Upper lobe of left lung (tissue), 6 donors: ENCODE measurements around the gene FLNC. TPM values are rescaled to one million over a fixed set of nuclear protein-coding genes. Genes with fewer than 3 reads are reported as not detected.
A peak's percentile ranks its signal among the peaks of the same experiment; 100 is the strongest.

ENCODE experiments used
- ATAC-seq, 2 donors: fragments of 200-7000 bp; cut with Tn5 transposase; one replicate each; pipeline ENCODE4 v1.9.1; 2022; ENCODE audit warnings: mild to moderate bottlenecking in 2 of 2, moderate library complexity in 2 of 2; ENCODE audit not compliant: low FRiP score in 2 of 2
- DNase-seq, 2 donors: peaks; one replicate each; pipeline ENCODE4 v3.0.0-alpha.2; 2019 to 2020
- H3K27ac ChIP-seq, 4 donors: fragments of 200-600 bp; sonication (generic); one replicate each; pipeline ENCODE4 v1.5.1; 2016 to 2019
- H3K27me3 ChIP-seq, 4 donors: fragments of 200-600 bp; sonication (generic); one replicate each; pipeline ENCODE4 v1.5.1; 2017 to 2019
- H3K36me3 ChIP-seq, 4 donors: fragments of 200-600 bp; sonication (generic); one replicate each; pipeline ENCODE4 v1.5.1; 2016 to 2019
- H3K4me1 ChIP-seq, 4 donors: fragments of 200-600 bp; sonication (generic); one replicate each; pipeline ENCODE4 v1.5.1; 2018 to 2019
- H3K4me3 ChIP-seq, 4 donors: fragments of 200-600 bp; sonication (generic); one replicate each; pipeline ENCODE4 v1.5.1; 2017 to 2019; ENCODE audit warnings: mild to moderate bottlenecking in 2 of 4, moderate library complexity in 1 of 4
- H3K9me3 ChIP-seq, 4 donors: fragments of 200-600 bp; sonication (generic); one replicate each; pipeline ENCODE4 v1.5.1; 2018 to 2019
- EP300 ChIP-seq, 4 donors: sonication (generic); formaldehyde crosslinking; IDR thresholded peaks; one replicate each; pipeline ENCODE4 v1.5.1; 2017; ENCODE audit warnings: antibody characterized with exemption in 4 of 4, control low read depth in 2 of 4
- POLR2A ChIP-seq, 4 donors: fragments of 450-650 bp; IDR thresholded peaks; one replicate each; pipeline ENCODE4 v1.5.1; 2016 to 2017; ENCODE audit warnings: antibody characterized with exemption in 4 of 4, mild to moderate bottlenecking in 2 of 4
- POLR2AphosphoS5 ChIP-seq, 2 donors: sonication (generic); formaldehyde crosslinking; IDR thresholded peaks; one replicate each; pipeline ENCODE4 v1.5.1; 2017; ENCODE audit warnings: antibody characterized with exemption in 2 of 2
- WGBS, 2 donors: methylation state at CpG; one replicate each; pipeline ENCODE4 v1.1.5; 2017 to 2018; 5-methylcytosine and 5-hydroxymethylcytosine counted together
- total RNA-seq, 6 donors: library from RNA; depleted of rRNA in 4 of 6; stranded (reverse); fragments of >200 nt in 4 of 6; gene quantifications; one replicate each; pipeline versions ENCODE4 v1.1.0 to v1.2.1, GENCODE V29; 2016 to 2021
- TF ChIP-seq, protein P1 (sequence below), 6 experiments: fragments of 450-650 bp in 4 of 6; fragments of 200-600 bp in 2 of 6; sonication (generic) in 2 of 6; IDR thresholded peaks; one replicate each; pipeline ENCODE4 v1.5.1; 2016 to 2019; ENCODE audit warnings: antibody characterized with exemption in 6 of 6
- donor health status: DM: no; HTN: no; CAD: no; lungs with moderate emphysema.
- donor health status: DM: no; HTN: yes; CAD: no; lungs with severe emphysema.

Gene FLNC
- 10 to 100 TPM in 1 of 6 donors, 1 to 10 TPM in 5; 2.1 to 19.6 (median 4.9) TPM for total RNA-seq

DNA sequence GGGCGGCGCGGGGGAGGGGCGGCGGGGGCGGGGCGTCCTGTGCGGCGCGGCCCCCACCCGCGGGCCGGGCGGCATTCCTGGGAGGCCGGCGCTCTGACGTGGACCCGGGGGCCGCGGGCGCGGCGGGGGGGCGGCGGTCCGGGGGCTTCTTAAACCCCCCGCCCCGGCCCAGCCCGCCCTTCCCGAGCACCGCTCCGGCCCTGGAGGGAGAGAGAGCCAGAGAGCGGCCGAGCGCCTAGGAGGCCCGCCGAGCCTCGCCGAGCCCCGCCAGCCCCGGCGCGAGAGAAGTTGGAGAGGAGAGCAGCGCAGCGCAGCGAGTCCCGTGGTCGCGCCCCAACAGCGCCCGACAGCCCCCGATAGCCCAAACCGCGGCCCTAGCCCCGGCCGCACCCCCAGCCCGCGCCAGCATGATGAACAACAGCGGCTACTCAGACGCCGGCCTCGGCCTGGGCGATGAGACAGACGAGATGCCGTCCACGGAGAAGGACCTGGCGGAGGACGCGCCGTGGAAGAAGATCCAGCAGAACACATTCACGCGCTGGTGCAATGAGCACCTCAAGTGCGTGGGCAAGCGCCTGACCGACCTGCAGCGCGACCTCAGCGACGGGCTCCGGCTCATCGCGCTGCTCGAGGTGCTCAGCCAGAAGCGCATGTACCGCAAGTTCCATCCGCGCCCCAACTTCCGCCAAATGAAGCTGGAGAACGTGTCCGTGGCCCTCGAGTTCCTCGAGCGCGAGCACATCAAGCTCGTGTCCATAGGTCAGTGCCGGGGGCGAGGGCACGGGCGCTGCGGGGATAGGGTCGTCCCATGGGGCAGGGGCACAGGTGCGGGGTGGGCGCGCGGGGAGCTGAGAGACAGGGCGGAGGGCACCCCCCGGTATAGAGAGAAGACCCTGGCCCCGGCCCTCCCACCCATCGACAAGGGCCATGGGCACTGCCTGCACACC is at the start of gene FLNC:
FLNC (plus strand) TSS at position 176 of the 947 bp plus-strand sequence; CDS start at position 408, 232 bp downstream.
- H3K27ac ChIP-seq, result peak within 1 kb of the TSS in 2 of 4 donors; percentile 21 to 64
- H3K36me3 ChIP-seq, result no peaks in the 10 kb centered on the region
- H3K4me1 ChIP-seq, result peaks cover 20 to 45% (median 28%) of the 10 kb centered on the region in 4 donors
- H3K4me3 ChIP-seq, result peak within 1 kb of the TSS in 3 of 4 donors; percentile 38 to 47 (median 45)
- WGBS, 2 donors, result 0 to 4% methylated on average over 14 to 31 of the region's 109 CpGs
- peak; percentile 4 to 50 for ATAC-seq
- no peak for TF ChIP-seq EP300 (IDR thresholded peaks at IDR 0.05)
- TF ChIP-seq, protein P1, sequence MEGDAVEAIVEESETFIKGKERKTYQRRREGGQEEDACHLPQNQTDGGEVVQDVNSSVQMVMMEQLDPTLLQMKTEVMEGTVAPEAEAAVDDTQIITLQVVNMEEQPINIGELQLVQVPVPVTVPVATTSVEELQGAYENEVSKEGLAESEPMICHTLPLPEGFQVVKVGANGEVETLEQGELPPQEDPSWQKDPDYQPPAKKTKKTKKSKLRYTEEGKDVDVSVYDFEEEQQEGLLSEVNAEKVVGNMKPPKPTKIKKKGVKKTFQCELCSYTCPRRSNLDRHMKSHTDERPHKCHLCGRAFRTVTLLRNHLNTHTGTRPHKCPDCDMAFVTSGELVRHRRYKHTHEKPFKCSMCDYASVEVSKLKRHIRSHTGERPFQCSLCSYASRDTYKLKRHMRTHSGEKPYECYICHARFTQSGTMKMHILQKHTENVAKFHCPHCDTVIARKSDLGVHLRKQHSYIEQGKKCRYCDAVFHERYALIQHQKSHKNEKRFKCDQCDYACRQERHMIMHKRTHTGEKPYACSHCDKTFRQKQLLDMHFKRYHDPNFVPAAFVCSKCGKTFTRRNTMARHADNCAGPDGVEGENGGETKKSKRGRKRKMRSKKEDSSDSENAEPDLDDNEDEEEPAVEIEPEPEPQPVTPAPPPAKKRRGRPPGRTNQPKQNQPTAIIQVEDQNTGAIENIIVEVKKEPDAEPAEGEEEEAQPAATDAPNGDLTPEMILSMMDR (IDR thresholded peaks at IDR 0.05), result no peak
- TF ChIP-seq POLR2A (IDR thresholded peaks at IDR 0.05), result no peak
- no peak for TF ChIP-seq POLR2AphosphoS5 (IDR thresholded peaks at IDR 0.05)
- peaks cover 0 to 39% (median 18%) of the 10 kb centered on the region in 4 donors for H3K27me3 ChIP-seq
- H3K9me3 ChIP-seq, result no peaks in the 10 kb centered on the region
- peak in 1 of 2 donors; percentile 91 for DNase-seq

- TF ChIP-seq EP300 (IDR thresholded peaks at IDR 0.05) (no peak), POLR2AphosphoS5 (IDR thresholded peaks at IDR 0.05) (no peak), POLR2A (IDR thresholded peaks at IDR 0.05) (no peak)
- TF ChIP-seq, protein P1 (IDR thresholded peaks at IDR 0.05), result no peak
- peak in 1 of 2 donors; percentile 84 for ATAC-seq
- no peak overlapping the region for H3K4me3 ChIP-seq
These were observed 49.1 kb upstream of the FLNC start for GRCh38 chr7:128781126-128781525.

GRCh38 chr7:128781851-128782250 is 48.4 kb upstream of the FLNC start:
- WGBS, 2 donors, result 76 to 78% methylated on average over 3 of the region's 3 CpGs
- ATAC-seq, result peak in 1 of 2 donors; percentile 20

More at GRCh38 chr7:128781126-128781525, 49.1 kb upstream of the FLNC start:
- no peak for DNase-seq
- Histone ChIP-seq H3K9me3 (peaks cover 0 to 5% (median 2%) of the 10 kb centered on the region in 4 donors), H3K36me3 (no peaks in the 10 kb centered on the region), H3K27ac (no peak overlapping the region), H3K27me3 (no peaks in the 10 kb centered on the region), H3K4me1 (no peaks in the 10 kb centered on the region)
- 69 to 86% methylated on average over 2 to 5 of the region's 5 CpGs for WGBS, 2 donors

DNA sequence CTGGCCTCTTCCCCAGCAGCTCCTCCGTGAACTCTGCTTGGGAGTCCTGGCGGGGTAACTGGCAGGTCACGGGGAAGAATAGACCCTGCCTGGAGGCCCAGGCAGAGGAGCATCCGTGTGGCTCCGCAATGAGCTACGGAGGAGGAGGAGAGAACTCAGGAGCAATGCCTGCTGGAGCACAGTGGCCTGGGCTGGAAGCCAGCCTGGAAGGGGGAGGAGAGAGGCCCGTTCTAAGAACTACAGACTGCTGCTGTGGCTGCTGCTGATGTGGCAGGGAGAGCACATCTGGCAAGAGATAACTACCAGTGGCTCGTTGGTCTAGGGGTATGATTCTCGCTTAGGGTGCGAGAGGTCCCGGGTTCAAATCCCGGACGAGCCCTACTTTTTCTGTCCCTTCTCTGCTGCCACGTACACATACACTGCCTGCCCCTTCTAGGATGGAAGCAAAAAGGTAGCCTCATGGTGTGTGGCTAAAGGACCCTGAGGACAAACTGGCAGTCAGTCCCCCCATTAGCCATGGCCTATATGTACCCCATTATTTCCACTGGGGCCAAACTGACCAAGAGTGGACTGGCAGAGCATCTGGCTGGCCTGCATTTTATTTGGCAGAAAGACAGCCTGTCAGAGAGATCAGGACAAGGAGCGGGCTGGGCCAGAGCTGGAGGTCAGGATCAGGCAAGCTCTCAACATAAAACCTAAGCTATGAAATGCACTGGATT is 46.9 kb upstream of the FLNC start:
- Histone ChIP-seq H3K4me1 (no peaks in the 10 kb centered on the region), H3K27me3 (no peaks in the 10 kb centered on the region), H3K9me3 (peaks cover 0 to 3% (median 0%) of the 10 kb centered on the region in 4 donors), H3K4me3 (no peak overlapping the region), H3K27ac (no peak overlapping the region), H3K36me3 (no peaks in the 10 kb centered on the region)
- DNase-seq, result no peak
- 50 to 75% methylated on average over 13 to 15 of the region's 15 CpGs for WGBS, 2 donors
- peak in 1 of 2 donors; percentile 80 for ATAC-seq
- TF ChIP-seq POLR2A (IDR thresholded peaks at IDR 0.05), result no peak
- TF ChIP-seq, protein P1 (IDR thresholded peaks at IDR 0.05), result no peak
- no peak for TF ChIP-seq POLR2AphosphoS5 (IDR thresholded peaks at IDR 0.05)
- no peak for TF ChIP-seq EP300 (IDR thresholded peaks at IDR 0.05)

More at GRCh38 chr7:128781851-128782250, 48.4 kb upstream of the FLNC start:
- Histone ChIP-seq H3K4me3 (no peak overlapping the region), H3K36me3 (no peaks in the 10 kb centered on the region), H3K27me3 (no peaks in the 10 kb centered on the region), H3K27ac (no peak overlapping the region), H3K4me1 (no peaks in the 10 kb centered on the region), H3K9me3 (peaks cover 0 to 5% (median 2%) of the 10 kb centered on the region in 4 donors)
- TF ChIP-seq, protein P1 (IDR thresholded peaks at IDR 0.05), result no peak
- TF ChIP-seq EP300 (IDR thresholded peaks at IDR 0.05) (no peak), POLR2A (IDR thresholded peaks at IDR 0.05) (no peak), POLR2AphosphoS5 (IDR thresholded peaks at IDR 0.05) (no peak)
- no peak for DNase-seq
